Glutamatergic neuron (in vitro differentiated cells): ENCODE measurements around the gene ARFIP1. TPM values are rescaled to one million over a fixed set of nuclear protein-coding genes. Genes with fewer than 3 reads are reported as not detected.
"Not testable (repeated sequence)": the region's sequence is repeated elsewhere in the genome, so short reads cannot be mapped to it uniquely, and the experiment has no call there.

Experiments
- DNase-seq: peaks from one replicate; pipeline ENCODE4 v3.0.0; 2022
- H3K27ac Mint-ChIP-seq: one replicate; pipeline ENCODE4 v1.8.0; 2020; ENCODE audit warnings: mild to moderate bottlenecking, mixed read lengths, inconsistent platforms; ENCODE audit not compliant: unreplicated experiment
- H3K27me3 Mint-ChIP-seq: one replicate; pipeline ENCODE4 v1.8.0; 2020; ENCODE audit warnings: mild to moderate bottlenecking, moderate library complexity, mixed read lengths, inconsistent platforms; ENCODE audit not compliant: unreplicated experiment
- H3K36me3 Mint-ChIP-seq: one replicate; pipeline ENCODE4 v1.8.0; 2020; ENCODE audit warnings: mild to moderate bottlenecking, mixed read lengths, inconsistent platforms; ENCODE audit not compliant: unreplicated experiment
- H3K4me1 Mint-ChIP-seq: one replicate; pipeline ENCODE4 v1.8.0; 2020; ENCODE audit warnings: mild to moderate bottlenecking, low read depth, mixed read lengths, inconsistent platforms; ENCODE audit not compliant: unreplicated experiment
- H3K4me3 Mint-ChIP-seq: one replicate; pipeline ENCODE4 v1.8.0; 2020; ENCODE audit warnings: mild to moderate bottlenecking, mixed read lengths, inconsistent platforms; ENCODE audit not compliant: unreplicated experiment
- H3K9me3 Mint-ChIP-seq: one replicate; pipeline ENCODE4 v1.8.0; 2020; ENCODE audit warnings: mild to moderate bottlenecking, moderate library complexity, mixed read lengths, inconsistent platforms; ENCODE audit not compliant: unreplicated experiment
- CTCF ChIP-seq: fragments of 200-600 bp; sonication (generic); IDR thresholded peaks from one replicate; pipeline ENCODE4 v1.5.0; 2021; ENCODE audit not compliant: partially characterized antibody, unreplicated experiment
- total RNA-seq: library from RNA; stranded (reverse); fragmentation: NEBNext Ultra II Directional; extraction: Animal tissue kit (Norgen Biotek cat#: 25700); gene quantifications from one replicate; pipeline ENCODE4 v1.2.1, GENCODE V29; 2021; ENCODE audit not compliant: unreplicated experiment

The ARFIP1 gene
- total RNA-seq, 1 donor from 2014 or later = 22.2 TPM

- H3K4me1 Mint-ChIP-seq = no peaks in the 10 kb centered on the region
- H3K4me3 Mint-ChIP-seq = no peak overlapping the region
- H3K9me3 Mint-ChIP-seq = no peaks in the 10 kb centered on the region
- no peak overlapping the region for H3K27ac Mint-ChIP-seq
- no peaks in the 10 kb centered on the region for H3K27me3 Mint-ChIP-seq
- DNase-seq = no peak
- H3K36me3 Mint-ChIP-seq = no peaks in the 10 kb centered on the region
- no peak for TF ChIP-seq CTCF
These were observed 16.0 kb upstream of the ARFIP1 start for GRCh38 chr4:152763796-152764195.

GRCh38 chr4:152765069-152765737 is 14.6 kb upstream of the ARFIP1 start:
- H3K27me3 Mint-ChIP-seq, H3K4me1 Mint-ChIP-seq, H3K9me3 Mint-ChIP-seq: not testable (repeated sequence)

DNA sequence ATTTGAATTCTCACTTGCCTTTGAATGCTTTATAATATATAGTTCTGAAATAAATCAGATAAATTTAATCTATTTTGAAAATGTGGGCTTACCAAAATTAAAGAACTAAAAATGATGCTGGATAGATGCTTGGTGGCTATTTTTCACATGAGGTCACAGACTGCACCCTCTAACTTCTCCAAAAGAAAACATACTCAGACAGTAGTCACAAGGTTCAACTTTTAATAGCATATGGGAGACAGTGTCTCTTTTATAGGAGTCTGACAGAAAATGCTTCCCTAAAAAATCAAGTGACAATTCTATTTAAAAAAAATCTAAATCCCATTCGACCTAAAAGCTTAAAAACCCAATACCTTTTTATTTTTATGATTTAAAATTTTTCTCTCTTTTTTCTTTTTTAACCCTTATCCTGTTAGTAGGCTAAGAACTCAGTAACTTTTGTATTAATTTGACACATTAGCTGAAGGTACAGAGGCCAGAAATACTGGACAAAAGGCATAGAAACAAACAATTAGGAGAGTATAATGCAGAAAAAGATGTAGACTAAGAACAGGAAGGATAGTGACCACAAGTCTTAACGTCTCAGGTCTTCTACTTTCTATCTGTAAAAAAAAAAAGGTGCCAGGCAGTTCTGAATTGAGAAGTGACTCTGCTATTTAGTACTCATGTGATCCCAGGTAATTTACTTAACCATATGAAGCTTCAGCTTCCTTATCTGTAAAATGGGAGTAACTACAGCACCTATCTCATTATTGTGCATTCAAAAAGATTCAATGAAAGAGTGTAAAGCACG is 7.8 kb upstream of the ARFIP1 start:
- TF ChIP-seq CTCF = no peak
- Mint-ChIP-seq H3K27me3 (no peaks in the 10 kb centered on the region), H3K9me3 (no peaks in the 10 kb centered on the region), H3K27ac (no peak overlapping the region), H3K4me1 (no peaks in the 10 kb centered on the region), H3K36me3 (no peaks in the 10 kb centered on the region), H3K4me3 (no peak overlapping the region)
- no peak for DNase-seq

More at GRCh38 chr4:152765069-152765737, 14.6 kb upstream of the ARFIP1 start:
- H3K36me3 Mint-ChIP-seq, H3K27ac Mint-ChIP-seq, DNase-seq, H3K4me3 Mint-ChIP-seq: not testable (repeated sequence)

DNA sequence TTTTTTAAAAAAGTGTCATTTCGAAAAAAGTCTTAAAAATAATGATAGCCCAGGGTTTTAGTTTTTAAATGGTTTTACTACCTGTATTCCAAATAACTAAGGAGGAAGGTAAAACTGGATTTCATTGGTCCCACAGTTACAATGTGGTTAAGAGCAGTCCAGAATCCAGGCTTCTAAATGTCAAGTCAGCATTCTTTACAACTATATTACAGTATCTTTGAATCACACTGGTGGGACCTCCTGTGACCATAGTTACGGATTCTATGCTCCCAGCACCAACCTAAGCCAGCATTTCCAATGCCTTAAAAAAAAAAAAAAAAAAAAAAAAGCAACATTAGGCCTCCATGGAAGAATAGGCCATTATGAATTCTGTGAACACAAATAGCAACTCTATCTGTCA is 6.4 kb upstream of the ARFIP1 start:
- H3K36me3 Mint-ChIP-seq = no peaks in the 10 kb centered on the region
- H3K4me3 Mint-ChIP-seq = no peak overlapping the region
- H3K27me3 Mint-ChIP-seq = no peaks in the 10 kb centered on the region
- no peak overlapping the region for H3K27ac Mint-ChIP-seq
- peaks cover 4% of the 10 kb centered on the region for H3K4me1 Mint-ChIP-seq
- DNase-seq = no peak
- TF ChIP-seq CTCF = no peak
- no peaks in the 10 kb centered on the region for H3K9me3 Mint-ChIP-seq

DNA sequence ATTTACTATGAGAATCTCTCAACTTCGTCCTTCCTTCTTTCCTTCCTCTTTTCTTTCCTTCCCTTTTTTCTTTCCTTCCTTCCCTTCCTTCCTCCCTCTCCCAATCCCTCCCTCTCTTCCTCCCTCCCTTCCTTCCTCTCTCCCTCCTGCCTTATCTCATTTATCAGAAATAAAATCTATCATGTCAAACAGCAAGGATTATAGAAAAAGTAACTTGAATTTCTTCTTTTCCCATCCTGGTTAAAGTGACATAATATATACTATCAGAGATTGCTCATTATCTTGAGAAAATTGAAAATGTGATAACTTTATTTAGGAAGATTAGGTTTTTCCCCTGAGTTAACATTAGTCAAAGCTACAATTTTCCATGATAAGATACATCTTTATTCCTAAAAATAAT is 5.8 kb upstream of the ARFIP1 start:
- Mint-ChIP-seq H3K36me3 (no peaks in the 10 kb centered on the region), H3K4me3 (no peak overlapping the region), H3K9me3 (peaks cover 2% of the 10 kb centered on the region), H3K27ac (no peak overlapping the region), H3K4me1 (peaks cover 6% of the 10 kb centered on the region), H3K27me3 (no peaks in the 10 kb centered on the region)
- no peak for TF ChIP-seq CTCF
- no peak for DNase-seq
